GM20000 (cell line): ENCODE data around the gene BBC3.
"Not testable (repeated sequence)": the region's sequence is repeated elsewhere in the genome, so short reads cannot be mapped to it uniquely, and the experiment has no call there.

ENCODE experiments used
- DNase-seq: peaks from one replicate; pipeline ENCODE4 v3.0.0; 2012; ENCODE audit warnings: low spot score
- TF ChIP-seq, protein P1 (sequence below): IDR thresholded peaks from 2 replicates; pipeline ENCODE4 v1.5.1; 2012; ENCODE audit warnings: mild to moderate bottlenecking, control low read depth; ENCODE audit errors: extremely low read depth, missing control alignments

Gene BBC3

DNA sequence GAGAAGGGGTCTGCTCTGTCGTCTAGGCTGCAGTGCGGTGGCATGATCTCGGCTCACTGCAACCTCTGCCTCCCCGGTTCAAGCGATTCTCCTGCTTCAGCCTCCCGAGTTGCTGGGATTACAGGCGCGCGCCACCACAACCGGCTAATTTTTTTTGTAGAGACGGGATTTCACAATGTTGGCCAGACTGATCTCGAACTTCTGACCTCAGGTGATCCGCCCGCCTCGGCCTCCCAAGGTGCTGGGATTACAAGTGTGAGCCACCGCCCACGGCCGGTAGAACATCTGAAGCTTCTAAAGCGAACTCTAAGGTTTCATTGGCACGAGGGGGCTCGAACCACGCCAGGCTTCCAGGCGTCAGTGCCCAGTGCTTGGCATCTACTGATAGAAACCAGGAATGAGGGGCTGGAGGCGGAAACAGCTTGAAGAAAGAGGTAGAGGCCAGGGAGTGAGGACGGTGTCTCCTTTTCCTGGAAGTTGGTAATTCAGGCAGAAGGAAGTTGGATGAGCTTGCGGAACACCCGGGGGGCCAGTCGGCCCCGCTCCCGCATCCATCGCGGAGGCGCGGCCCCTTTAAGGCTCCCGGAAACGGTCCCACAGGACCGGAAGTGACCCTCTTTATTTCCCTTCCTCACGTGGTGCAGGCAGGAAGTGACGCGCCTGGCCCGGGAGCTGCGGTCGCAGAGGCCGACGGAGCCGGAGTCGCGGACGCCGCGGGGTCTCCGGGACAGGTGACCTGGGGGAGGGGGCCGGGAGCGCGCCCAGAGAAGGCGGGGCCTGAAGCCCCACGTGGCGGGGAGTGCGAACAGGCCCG, 25.1 kb upstream of the BBC3 start, which contains the start of gene CCDC9:
Gene CCDC9, plus strand, starts transcription at position 647 of the 814 bp plus-strand sequence. CDS start 1,876 bp downstream, outside the sequence.
- no peak for DNase-seq
- TF ChIP-seq, protein P1, sequence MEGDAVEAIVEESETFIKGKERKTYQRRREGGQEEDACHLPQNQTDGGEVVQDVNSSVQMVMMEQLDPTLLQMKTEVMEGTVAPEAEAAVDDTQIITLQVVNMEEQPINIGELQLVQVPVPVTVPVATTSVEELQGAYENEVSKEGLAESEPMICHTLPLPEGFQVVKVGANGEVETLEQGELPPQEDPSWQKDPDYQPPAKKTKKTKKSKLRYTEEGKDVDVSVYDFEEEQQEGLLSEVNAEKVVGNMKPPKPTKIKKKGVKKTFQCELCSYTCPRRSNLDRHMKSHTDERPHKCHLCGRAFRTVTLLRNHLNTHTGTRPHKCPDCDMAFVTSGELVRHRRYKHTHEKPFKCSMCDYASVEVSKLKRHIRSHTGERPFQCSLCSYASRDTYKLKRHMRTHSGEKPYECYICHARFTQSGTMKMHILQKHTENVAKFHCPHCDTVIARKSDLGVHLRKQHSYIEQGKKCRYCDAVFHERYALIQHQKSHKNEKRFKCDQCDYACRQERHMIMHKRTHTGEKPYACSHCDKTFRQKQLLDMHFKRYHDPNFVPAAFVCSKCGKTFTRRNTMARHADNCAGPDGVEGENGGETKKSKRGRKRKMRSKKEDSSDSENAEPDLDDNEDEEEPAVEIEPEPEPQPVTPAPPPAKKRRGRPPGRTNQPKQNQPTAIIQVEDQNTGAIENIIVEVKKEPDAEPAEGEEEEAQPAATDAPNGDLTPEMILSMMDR, result no peak

DNA sequence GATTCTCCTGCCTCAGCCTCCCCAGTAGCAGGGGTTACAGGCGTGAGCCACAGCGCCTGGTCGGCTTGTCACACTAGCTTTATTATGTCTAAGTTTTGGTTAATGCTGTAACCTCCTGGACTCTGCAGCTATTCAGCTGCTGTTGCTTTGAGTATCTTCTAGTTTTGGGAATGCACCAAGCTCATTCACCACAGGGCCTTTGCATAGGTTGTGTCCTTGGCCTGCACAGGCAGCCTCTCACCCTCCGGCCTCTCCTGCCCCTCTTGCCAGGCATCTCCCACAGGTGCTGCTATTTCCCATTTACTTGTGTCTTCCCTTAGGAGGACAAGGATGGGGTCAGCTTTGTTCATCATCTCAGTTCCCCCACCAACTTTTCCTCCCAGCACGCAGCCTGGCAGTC, 23.0 kb upstream of the BBC3 start:
- no peak for DNase-seq
- TF ChIP-seq, protein P1, result no peak

DNA sequence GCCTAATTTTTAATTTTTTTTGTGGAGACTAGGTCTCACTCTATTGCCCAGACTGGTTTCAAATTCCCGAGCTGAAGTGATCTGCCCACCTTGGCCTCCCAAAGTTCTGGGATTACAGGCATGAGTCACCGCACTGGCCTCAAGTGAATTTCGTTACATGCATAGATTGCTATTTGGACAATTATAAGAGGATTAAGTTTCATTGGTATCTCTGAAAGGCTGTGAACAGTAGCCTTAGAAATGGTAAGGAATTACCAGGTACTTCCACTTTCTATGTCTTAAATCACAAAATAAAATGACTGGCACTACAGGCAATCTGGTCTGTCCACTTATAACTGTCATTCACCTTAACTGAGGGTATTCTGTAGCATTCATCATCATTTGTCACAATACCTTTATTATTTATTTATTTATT, 22.5 kb upstream of the BBC3 start:
- DNase-seq, result no peak
- TF ChIP-seq, protein P1, result no peak

DNA sequence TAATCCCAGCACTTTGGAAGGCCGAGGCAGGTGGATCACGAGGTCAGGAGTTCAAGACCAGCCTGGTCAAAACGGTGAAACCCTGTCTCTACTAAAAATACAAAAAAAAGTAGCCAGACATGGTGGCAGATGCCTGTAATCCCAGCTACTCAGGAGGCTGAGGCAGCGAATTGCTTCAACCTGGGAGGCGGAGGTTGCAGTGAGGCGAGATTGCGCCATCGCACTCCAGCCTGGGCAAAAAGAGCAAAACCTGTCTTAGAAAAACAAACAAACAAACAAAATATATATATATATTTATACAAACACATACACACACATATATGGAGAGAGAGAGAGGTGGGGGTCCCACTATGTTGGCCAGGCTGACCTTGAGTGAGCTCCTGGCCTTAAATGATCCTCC, 22.0 kb upstream of the BBC3 start:
- DNase-seq, result not testable (repeated sequence)

DNA sequence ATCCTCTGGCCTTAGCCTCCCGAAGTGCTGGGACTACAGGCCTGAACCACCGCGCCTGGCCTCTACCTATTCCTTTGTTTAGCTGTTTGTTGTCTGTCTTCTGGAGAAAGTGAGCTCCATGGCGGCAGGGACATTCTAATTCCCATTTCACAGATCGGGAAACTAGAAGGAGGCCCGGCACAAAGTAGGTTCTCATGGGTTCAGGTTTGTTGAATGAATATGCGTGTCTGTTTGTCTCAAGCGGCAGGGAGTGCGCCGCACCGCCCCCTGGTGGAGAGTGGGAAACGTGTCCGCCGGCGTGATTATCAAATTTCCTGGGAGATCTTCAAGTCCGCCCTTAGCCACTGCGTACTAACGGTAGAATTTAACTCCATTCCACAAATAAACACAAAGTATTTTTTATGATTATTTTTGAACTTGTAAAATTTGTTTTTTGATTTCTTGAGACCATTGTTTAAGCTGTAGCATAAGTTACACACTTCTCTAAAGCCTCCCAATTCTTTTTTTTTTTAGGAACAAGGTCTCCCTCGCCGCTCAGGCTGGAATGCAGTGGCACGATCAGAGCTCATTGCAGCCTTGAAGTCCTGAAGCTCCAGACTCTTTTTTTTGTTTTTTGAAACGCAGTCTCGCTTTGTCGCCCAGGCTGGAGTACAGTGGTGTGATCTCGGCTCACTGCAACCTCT, 16.4 kb upstream of the BBC3 start:
- peak; percentile 72 for DNase-seq
- TF ChIP-seq, protein P1, result peak; percentile 84

DNA sequence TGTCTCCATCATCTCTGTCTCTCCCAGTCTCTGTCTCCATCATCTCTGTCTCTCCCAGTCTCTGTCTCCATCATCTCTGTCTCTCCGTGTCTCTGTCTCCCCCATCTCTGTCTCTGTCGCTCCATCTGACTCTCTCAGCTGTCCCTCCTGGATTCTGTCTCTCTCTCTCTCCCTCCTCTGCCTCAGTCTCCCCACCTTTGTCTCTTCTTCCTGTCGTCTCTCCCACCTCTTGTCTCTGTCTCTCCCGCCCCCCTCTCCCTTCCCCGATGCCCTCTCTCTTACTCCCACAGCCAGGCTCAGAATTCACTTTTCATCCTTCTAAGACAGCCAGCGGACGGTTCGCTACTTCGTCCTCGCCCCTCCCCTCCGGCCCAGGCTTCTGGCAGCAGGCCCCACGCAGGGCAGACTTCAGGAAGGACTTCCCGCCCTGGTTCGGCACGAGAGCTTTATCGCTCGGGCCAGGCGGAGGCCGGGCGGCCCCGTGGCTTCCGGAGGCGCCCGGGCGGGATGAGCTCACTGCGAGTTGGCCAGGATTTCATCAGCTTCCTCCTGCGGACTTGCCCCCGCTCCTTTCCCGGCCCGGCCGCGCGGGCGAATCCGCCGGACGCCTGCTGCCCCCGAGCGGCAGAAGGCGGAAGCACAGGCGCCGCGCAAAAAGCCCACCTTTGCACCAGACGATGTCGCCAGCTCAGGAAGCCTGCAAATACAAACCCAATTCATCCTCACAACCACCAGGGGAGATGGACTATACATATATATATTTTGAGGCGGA, 13.0 kb upstream of the BBC3 start:
- TF ChIP-seq, protein P1, result peak; percentile 99
- DNase-seq, result peak; percentile 91

DNA sequence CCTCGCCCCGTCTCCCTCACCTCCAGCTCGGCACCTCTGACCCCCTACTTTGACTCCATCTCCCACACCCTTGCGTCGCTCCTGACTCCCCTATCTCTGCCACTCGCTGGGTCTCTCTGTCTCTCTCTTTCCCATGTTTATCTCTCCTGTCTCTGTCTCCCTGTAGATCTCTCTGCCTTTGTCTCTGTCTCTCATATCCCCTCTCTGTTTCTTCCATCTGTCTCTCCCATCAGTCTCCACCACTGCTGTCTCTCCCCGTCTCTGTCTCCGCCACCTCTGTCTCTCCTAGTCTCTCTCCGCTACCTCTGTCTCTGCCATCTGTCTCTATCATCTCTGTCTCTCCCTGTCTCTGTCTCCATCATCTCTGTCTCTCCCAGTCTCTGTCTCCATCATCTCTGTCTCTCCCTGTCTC, 12.4 kb upstream of the BBC3 start:
- no peak for DNase-seq
- TF ChIP-seq, protein P1, result no peak
